H9 (cell line): ENCODE data around the gene STPG3. TPM values are rescaled to one million over a fixed set of nuclear protein-coding genes. Genes with fewer than 3 reads are reported as not detected.
A peak's percentile ranks its signal among the peaks of the same experiment; 100 is the strongest.

Source experiments
- DNase-seq: peaks from one replicate; pipeline ENCODE4 v3.0.0-alpha.2; 2017
- H2AFZ ChIP-seq: one replicate; pipeline ENCODE4 v1.6.1; 2013; ENCODE audit warnings: mild to moderate bottlenecking, low read length, control low read depth, moderate library complexity
- H2AK5ac ChIP-seq: 2 replicates; pipeline ENCODE4 v1.6.1; 2013; ENCODE audit warnings: low read length, control low read depth, mixed read lengths; ENCODE audit not compliant: insufficient read length
- H2BK120ac ChIP-seq: one replicate; pipeline ENCODE4 v1.6.1; 2013; ENCODE audit warnings: low read depth, mild to moderate bottlenecking, low read length, control low read depth, inconsistent platforms; ENCODE audit not compliant: poor library complexity, severe bottlenecking
- H2BK12ac ChIP-seq: 2 replicates; pipeline ENCODE4 v1.6.1; 2013; ENCODE audit warnings: low read length, control low read depth, mixed read lengths, low read depth; ENCODE audit not compliant: insufficient read length
- H2BK15ac ChIP-seq: 2 replicates; pipeline ENCODE4 v1.6.1; 2013; ENCODE audit warnings: low read depth, low read length, control low read depth
- H2BK20ac ChIP-seq: one replicate; pipeline ENCODE4 v1.6.1; 2013; ENCODE audit warnings: low read depth, mild to moderate bottlenecking, low read length, control low read depth, inconsistent platforms; ENCODE audit not compliant: poor library complexity, severe bottlenecking
- H2BK5ac ChIP-seq: 2 replicates; pipeline ENCODE4 v1.6.1; 2013; ENCODE audit warnings: low read length, control low read depth, mixed read lengths; ENCODE audit not compliant: insufficient read length
- H3K14ac ChIP-seq: 2 replicates; pipeline ENCODE4 v1.6.1; 2013; ENCODE audit warnings: low read length, control low read depth; ENCODE audit not compliant: insufficient read depth
- H3K18ac ChIP-seq: 2 replicates; pipeline ENCODE4 v1.6.1; 2013; ENCODE audit warnings: low read depth, mild to moderate bottlenecking, mixed read lengths, low read length, control low read depth; ENCODE audit not compliant: insufficient read length
- H3K23ac ChIP-seq: 2 replicates; pipeline ENCODE4 v1.6.1; 2013; ENCODE audit warnings: low read length, control low read depth, mixed read lengths, low read depth; ENCODE audit not compliant: insufficient read length
- H3K23me2 ChIP-seq: 2 replicates; pipeline ENCODE4 v1.6.1; 2013; ENCODE audit warnings: low read depth, mild to moderate bottlenecking, mixed read lengths, low read length, control low read depth; ENCODE audit not compliant: insufficient read length, poor library complexity, severe bottlenecking
- H3K27ac ChIP-seq: 2 replicates; pipeline ENCODE4 v1.5.1; 2013; ENCODE audit warnings: low read length, control low read depth, mixed read lengths, low read depth; ENCODE audit not compliant: insufficient read length
- H3K27me3 ChIP-seq: 2 replicates; pipeline ENCODE4 v1.6.1; 2013; ENCODE audit warnings: low read length, control low read depth, inconsistent platforms; ENCODE audit not compliant: insufficient read depth
- H3K4ac ChIP-seq: 2 replicates; pipeline ENCODE4 v1.6.1; 2013; ENCODE audit warnings: low read depth, mild to moderate bottlenecking, control low read depth, inconsistent platforms, low read length, moderate library complexity
- H3K4me1 ChIP-seq: 2 replicates; pipeline ENCODE4 v1.6.1; 2013; ENCODE audit warnings: low read length, control low read depth, inconsistent platforms; ENCODE audit not compliant: insufficient read depth
- H3K4me2 ChIP-seq: 2 replicates; pipeline ENCODE4 v1.6.1; 2013; ENCODE audit warnings: low read length, control low read depth, mixed read lengths; ENCODE audit not compliant: insufficient read length, insufficient read depth
- H3K56ac ChIP-seq: 2 replicates; pipeline ENCODE4 v1.6.1; 2013; ENCODE audit warnings: low read depth, mild to moderate bottlenecking, mixed read lengths, low read length, control low read depth; ENCODE audit not compliant: insufficient read length
- H3K79me1 ChIP-seq: 2 replicates; pipeline ENCODE4 v1.6.1; 2013; ENCODE audit warnings: low read depth, mild to moderate bottlenecking, moderate library complexity, low read length, control low read depth, inconsistent platforms; ENCODE audit not compliant: insufficient read depth, poor library complexity, severe bottlenecking
- H3K79me2 ChIP-seq: 2 replicates; pipeline ENCODE4 v1.6.1; 2013; ENCODE audit warnings: low read length, control low read depth, inconsistent platforms; ENCODE audit not compliant: insufficient read depth
- H3K9ac ChIP-seq: 2 replicates; pipeline ENCODE4 v1.6.1; 2013; ENCODE audit warnings: low read length, control low read depth, mixed read lengths; ENCODE audit not compliant: insufficient read length; ENCODE audit errors: extremely low read depth
- H3K9me3 ChIP-seq: one replicate; pipeline ENCODE4 v1.6.1; 2013; ENCODE audit warnings: low read depth, low read length, inconsistent platforms; ENCODE audit not compliant: control insufficient read depth
- H3T11ph ChIP-seq: one replicate; pipeline ENCODE4 v1.6.1; 2013; ENCODE audit warnings: mild to moderate bottlenecking, low read length, control low read depth, inconsistent platforms
- H4K20me1 ChIP-seq: one replicate; pipeline ENCODE4 v1.6.1; 2013; ENCODE audit not compliant: control insufficient read depth, insufficient read length, insufficient read depth
- H4K5ac ChIP-seq: 2 replicates; pipeline ENCODE4 v1.6.1; 2013; ENCODE audit warnings: low read depth, mild to moderate bottlenecking, mixed read lengths, low read length, control low read depth; ENCODE audit not compliant: insufficient read length
- H4K8ac ChIP-seq: replicated peaks from 2 replicates; pipeline ENCODE4 v1.6.1; 2013; ENCODE audit warnings: low read length, control low read depth, mixed read lengths, low read depth; ENCODE audit not compliant: insufficient read length
- H4K91ac ChIP-seq: 2 replicates; pipeline ENCODE4 v1.6.1; 2013; ENCODE audit warnings: low read depth, mild to moderate bottlenecking, moderate library complexity, mixed read lengths, low read length, control low read depth; ENCODE audit not compliant: insufficient read length
- H3K27ac Mint-ChIP-seq, 3 experiments: 2 replicates in 2 of 3; 3 replicates in 1 of 3; pipeline ENCODE4 v1.8.0; 2020 to 2021; ENCODE audit warnings: mixed read lengths in 3 of 3, mild to moderate bottlenecking in 1 of 3, moderate library complexity in 1 of 3
- H3K27me3 Mint-ChIP-seq: 2 replicates; pipeline ENCODE4 v1.8.0; 2021; ENCODE audit warnings: low read depth, mild to moderate bottlenecking, moderate library complexity, mixed read lengths
- H3K36me3 Mint-ChIP-seq, 3 experiments: 2 replicates in 2 of 3; 3 replicates in 1 of 3; pipeline ENCODE4 v1.8.0; 2020 to 2021; ENCODE audit warnings: low read depth in 3 of 3, mixed read lengths in 3 of 3; ENCODE audit not compliant: insufficient read depth in 1 of 3
- H3K4me1 Mint-ChIP-seq, 2 experiments: 2 replicates each; pipeline ENCODE4 v1.8.0; 2020; ENCODE audit warnings: mixed read lengths in 2 of 2
- H3K4me3 Mint-ChIP-seq, 2 experiments: 2 replicates in 1 of 2; 3 replicates in 1 of 2; pipeline ENCODE4 v1.8.0; 2020 to 2021; ENCODE audit warnings: mild to moderate bottlenecking in 2 of 2, mixed read lengths in 2 of 2, moderate library complexity in 1 of 2
- H3K9me3 Mint-ChIP-seq, 2 experiments: 2 replicates in 1 of 2; 3 replicates in 1 of 2; pipeline ENCODE4 v1.8.0; 2020; ENCODE audit warnings: mild to moderate bottlenecking in 2 of 2, mixed read lengths in 2 of 2, moderate library complexity in 1 of 2
- WGBS: extraction: QIAGEN DNeasy Blood & Tissue Kit; methylation state at CpG from one replicate; pipeline ENCODE4 v1.1.7; 2013; ENCODE audit warnings: missing lambda C conversion rate, low lambda C conversion rate, mixed read lengths; ENCODE audit not compliant: insufficient read length; ENCODE audit errors: extremely low coverage; 5-methylcytosine and 5-hydroxymethylcytosine counted together
- total RNA-seq: library from RNA; stranded (reverse); gene quantifications from 2 replicates; pipeline ENCODE4 v1.2.1, GENCODE V29; 2021
- TF ChIP-seq, protein P1 (sequence below): fragments of 200-600 bp; sonication (generic); conservative IDR thresholded peaks from 3 replicates; pipeline ENCODE4 v1.8.0; 2021; ENCODE audit warnings: antibody characterized with exemption, mild to moderate bottlenecking

Gene STPG3
- total RNA-seq, 1 experiment from 2014 or later: not detected

DNA sequence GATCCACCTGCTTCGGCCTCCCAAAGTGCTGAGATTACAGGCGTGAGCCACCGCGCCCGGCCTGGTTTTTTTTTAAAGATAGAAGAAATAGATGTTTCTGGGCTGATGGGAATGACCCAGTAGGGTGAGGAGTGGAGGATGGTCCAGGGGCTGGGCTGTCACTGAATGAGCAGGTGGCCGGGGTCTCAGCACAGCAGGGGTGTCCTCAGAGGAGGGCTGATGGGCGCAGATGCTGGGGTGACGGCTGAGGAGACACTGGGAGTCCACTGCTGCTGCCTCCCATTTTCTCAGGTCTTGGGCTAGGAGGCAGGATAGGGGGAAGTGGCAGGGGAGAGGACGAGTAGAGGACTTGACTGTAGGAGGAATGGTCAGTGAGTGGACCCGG, 24.1 kb downstream of the STPG3 start:
- Histone ChIP-seq H4K20me1 (no peaks in the 10 kb centered on the region), H2BK12ac (no peak overlapping the region), H3K56ac (no peak overlapping the region), H3K4me2 (no peak overlapping the region), H4K8ac (no peak overlapping the region), H3K27ac (no peak overlapping the region), H2BK5ac (no peak overlapping the region), H2BK15ac (no peak overlapping the region), H3K14ac (no peak overlapping the region), H4K5ac (no peak overlapping the region), H2BK120ac (no peak overlapping the region), H2BK20ac (no peak overlapping the region), H3K79me2 (no peaks in the 10 kb centered on the region), H3K4ac (no peak overlapping the region), H3K9me3 (no peaks in the 10 kb centered on the region), H3K79me1 (no peaks in the 10 kb centered on the region), H3K23me2 (peaks cover 4% of the 10 kb centered on the region), H3T11ph (no peak overlapping the region), H4K91ac (no peak overlapping the region), H2AK5ac (no peak overlapping the region), H3K27me3 (no peaks in the 10 kb centered on the region), H2AFZ (no peak overlapping the region), H3K4me1 (no peaks in the 10 kb centered on the region), H3K9ac (no peak overlapping the region), H3K23ac (no peak overlapping the region), H3K18ac (no peak overlapping the region)
- Mint-ChIP-seq H3K36me3 (peaks cover 2 to 10% (median 9%) of the 10 kb centered on the region in 3 experiments; a peak in 6 of 7 replicates), H3K4me1 (peaks cover 20 to 29% of the 10 kb centered on the region in 2 experiments), H3K27ac (peak overlapping the region; percentile 79 to 96 (median 95); a peak in 6 of 7 replicates), H3K27me3 (no peaks in the 10 kb centered on the region), H3K4me3 (peak overlapping the region in 1 of 2 experiments; percentile 8; a peak in 2 of 5 replicates), H3K9me3 (no peaks in the 10 kb centered on the region)
- DNase-seq: no peak
- TF ChIP-seq, protein P1, sequence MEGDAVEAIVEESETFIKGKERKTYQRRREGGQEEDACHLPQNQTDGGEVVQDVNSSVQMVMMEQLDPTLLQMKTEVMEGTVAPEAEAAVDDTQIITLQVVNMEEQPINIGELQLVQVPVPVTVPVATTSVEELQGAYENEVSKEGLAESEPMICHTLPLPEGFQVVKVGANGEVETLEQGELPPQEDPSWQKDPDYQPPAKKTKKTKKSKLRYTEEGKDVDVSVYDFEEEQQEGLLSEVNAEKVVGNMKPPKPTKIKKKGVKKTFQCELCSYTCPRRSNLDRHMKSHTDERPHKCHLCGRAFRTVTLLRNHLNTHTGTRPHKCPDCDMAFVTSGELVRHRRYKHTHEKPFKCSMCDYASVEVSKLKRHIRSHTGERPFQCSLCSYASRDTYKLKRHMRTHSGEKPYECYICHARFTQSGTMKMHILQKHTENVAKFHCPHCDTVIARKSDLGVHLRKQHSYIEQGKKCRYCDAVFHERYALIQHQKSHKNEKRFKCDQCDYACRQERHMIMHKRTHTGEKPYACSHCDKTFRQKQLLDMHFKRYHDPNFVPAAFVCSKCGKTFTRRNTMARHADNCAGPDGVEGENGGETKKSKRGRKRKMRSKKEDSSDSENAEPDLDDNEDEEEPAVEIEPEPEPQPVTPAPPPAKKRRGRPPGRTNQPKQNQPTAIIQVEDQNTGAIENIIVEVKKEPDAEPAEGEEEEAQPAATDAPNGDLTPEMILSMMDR: no peak
- WGBS: no CpG with 5 or more reads among the region's 10 CpGs
